Hepatocyte (in vitro differentiated cells): ENCODE measurements around the gene DISC1. TPM values are rescaled to one million over a fixed set of nuclear protein-coding genes. Genes with fewer than 3 reads are reported as not detected.

Experiments
- DNase-seq: peaks from one replicate; pipeline ENCODE4 v3.0.0-alpha.2; 2016; ENCODE audit warnings: low spot score
- H2AFZ ChIP-seq: fragments of 200-600 bp; sonication (generic); 2 replicates; pipeline ENCODE4 v1.6.0; 2016; ENCODE audit warnings: antibody characterized with exemption, mild to moderate bottlenecking
- H3K27ac ChIP-seq: fragments of 200-600 bp; sonication (generic); 2 replicates; pipeline ENCODE4 v1.5.1; 2016; ENCODE audit warnings: mild to moderate bottlenecking
- H3K27me3 ChIP-seq: fragments of 200-600 bp; sonication (generic); 2 replicates; pipeline ENCODE4 v1.6.1; 2016
- H3K36me3 ChIP-seq: fragments of 200-600 bp; sonication (generic); replicated peaks from 2 replicates; pipeline ENCODE4 v1.5.1; 2016; ENCODE audit warnings: low read depth; ENCODE audit not compliant: insufficient read depth
- H3K4me1 ChIP-seq: fragments of 200-600 bp; sonication (generic); 2 replicates; pipeline ENCODE4 v1.5.1; 2016; ENCODE audit warnings: mild to moderate bottlenecking, moderate library complexity; ENCODE audit not compliant: insufficient read depth
- H3K4me2 ChIP-seq: fragments of 200-600 bp; sonication (generic); 2 replicates; pipeline ENCODE4 v1.6.0; 2016
- H3K4me3 ChIP-seq: fragments of 200-600 bp; sonication (generic); 2 replicates; pipeline ENCODE4 v1.5.1; 2016; ENCODE audit warnings: mild to moderate bottlenecking
- H3K79me2 ChIP-seq: fragments of 200-600 bp; sonication (generic); 2 replicates; pipeline ENCODE4 v1.6.0; 2017; ENCODE audit warnings: mild to moderate bottlenecking
- H3K9me2 ChIP-seq: fragments of 200-600 bp; sonication (generic); replicated peaks from 2 replicates; pipeline ENCODE4 v1.6.0; 2017; ENCODE audit warnings: mild to moderate bottlenecking; ENCODE audit not compliant: insufficient read depth
- H3K9me3 ChIP-seq: fragments of 200-600 bp; sonication (generic); 2 replicates; pipeline ENCODE4 v1.5.1; 2016; ENCODE audit warnings: low read depth, mild to moderate bottlenecking
- H4K20me1 ChIP-seq: fragments of 200-600 bp; sonication (generic); 2 replicates; pipeline ENCODE4 v1.6.0; 2016; ENCODE audit warnings: mild to moderate bottlenecking; ENCODE audit not compliant: insufficient read depth, poor library complexity, severe bottlenecking
- CTCF ChIP-seq: fragments of 200-600 bp; sonication (generic); IDR thresholded peaks from 2 replicates; pipeline ENCODE4 v1.5.1; 2016; ENCODE audit warnings: antibody characterized with exemption, mild to moderate bottlenecking; ENCODE audit not compliant: poor library complexity
- EZH2 ChIP-seq: fragments of 200-600 bp; sonication (generic); IDR thresholded peaks from 2 replicates; pipeline ENCODE4 v1.6.1; 2016; ENCODE audit warnings: antibody characterized with exemption, mild to moderate bottlenecking, borderline replicate concordance
- EZH2phosphoT487 ChIP-seq: fragments of 200-600 bp; sonication (generic); IDR thresholded peaks from one replicate; pipeline ENCODE4 v1.6.1; 2018; ENCODE audit warnings: antibody characterized with exemption, mild to moderate bottlenecking, low read depth, moderate library complexity; ENCODE audit not compliant: unreplicated experiment, severe bottlenecking
- WGBS: methylation state at CpG from one replicate; pipeline ENCODE4 v1.1.6; 2016; ENCODE audit warnings: low lambda C conversion rate; ENCODE audit errors: missing lambda C conversion rate; 5-methylcytosine and 5-hydroxymethylcytosine counted together
- polyA plus RNA-seq: library from polyadenylated mRNA; unstranded; fragments of >200 nt; fragmentation: Nextera tagmentation; extraction: Ambion mirVana; gene quantifications from 2 replicates; pipeline ENCODE4 v1.2.1, GENCODE V29; 2016
- total RNA-seq: library from RNA; depleted of rRNA; stranded (reverse); fragments of >200 nt; gene quantifications from 2 replicates; pipeline ENCODE4 v1.2.3, GENCODE V29; 2014

DISC1 gene
- total and polyA plus RNA-seq, 2 experiments from 2014 or later: 3.0 to 4.7 TPM

GRCh38 chr1:231757101-231757404, 130.5 kb downstream of the DISC1 start:
- H3K4me2 ChIP-seq: no peak overlapping the region

GRCh38 chr1:231757759-231758158, 131.2 kb downstream of the DISC1 start:
- no peak for TF ChIP-seq EZH2phosphoT487
- TF ChIP-seq EZH2: no peak
- no peak for TF ChIP-seq CTCF
- Histone ChIP-seq H3K4me3 (no peak overlapping the region), H4K20me1 (no peaks in the 10 kb centered on the region), H3K9me2 (no peaks in the 10 kb centered on the region), H3K4me2 (no peak overlapping the region), H3K27ac (no peak overlapping the region), H3K27me3 (no peaks in the 10 kb centered on the region), H3K79me2 (no peaks in the 10 kb centered on the region), H2AFZ (no peak overlapping the region), H3K9me3 (no peaks in the 10 kb centered on the region), H3K4me1 (no peaks in the 10 kb centered on the region), H3K36me3 (no peaks in the 10 kb centered on the region)
- 95% methylated on average over 8 of the region's 8 CpGs for WGBS
- no peak for DNase-seq

More at GRCh38 chr1:231757101-231757404, 130.5 kb downstream of the DISC1 start:
- Histone ChIP-seq H3K4me1 (no peaks in the 10 kb centered on the region), H3K9me3 (no peaks in the 10 kb centered on the region), H4K20me1 (no peaks in the 10 kb centered on the region), H2AFZ (no peak overlapping the region), H3K9me2 (no peaks in the 10 kb centered on the region), H3K27me3 (no peaks in the 10 kb centered on the region), H3K79me2 (no peaks in the 10 kb centered on the region), H3K4me3 (no peak overlapping the region), H3K27ac (no peak overlapping the region), H3K36me3 (no peaks in the 10 kb centered on the region)
- WGBS: 51% methylated on average over 2 of the region's 2 CpGs
- TF ChIP-seq EZH2phosphoT487 (no peak), CTCF (no peak), EZH2 (no peak)
- no peak for DNase-seq

GRCh38 chr1:231761252-231761651, 134.7 kb downstream of the DISC1 start:
- H2AFZ ChIP-seq: no peak overlapping the region
- H3K27ac ChIP-seq: no peak overlapping the region
- no peaks in the 10 kb centered on the region for H3K79me2 ChIP-seq
- H3K36me3 ChIP-seq: no peaks in the 10 kb centered on the region
- H3K4me1 ChIP-seq: no peaks in the 10 kb centered on the region
- no peak for DNase-seq
- no peaks in the 10 kb centered on the region for H3K9me2 ChIP-seq
- H3K4me2 ChIP-seq: no peak overlapping the region
- H4K20me1 ChIP-seq: no peaks in the 10 kb centered on the region
- H3K9me3 ChIP-seq: no peaks in the 10 kb centered on the region
- TF ChIP-seq EZH2phosphoT487 (no peak), CTCF (no peak), EZH2 (no peak)
- no peak overlapping the region for H3K4me3 ChIP-seq
- WGBS: 94% methylated on average over 3 of the region's 3 CpGs
- no peaks in the 10 kb centered on the region for H3K27me3 ChIP-seq
